Measurements from ENCODE around the gene DOCK2. TPM values are rescaled to one million over a fixed set of nuclear protein-coding genes. Genes with fewer than 3 reads are reported as not detected.

Gene DOCK2
- total and polyA plus RNA-seq, 2 donors: 4.1 to 19.1 TPM

DNA sequence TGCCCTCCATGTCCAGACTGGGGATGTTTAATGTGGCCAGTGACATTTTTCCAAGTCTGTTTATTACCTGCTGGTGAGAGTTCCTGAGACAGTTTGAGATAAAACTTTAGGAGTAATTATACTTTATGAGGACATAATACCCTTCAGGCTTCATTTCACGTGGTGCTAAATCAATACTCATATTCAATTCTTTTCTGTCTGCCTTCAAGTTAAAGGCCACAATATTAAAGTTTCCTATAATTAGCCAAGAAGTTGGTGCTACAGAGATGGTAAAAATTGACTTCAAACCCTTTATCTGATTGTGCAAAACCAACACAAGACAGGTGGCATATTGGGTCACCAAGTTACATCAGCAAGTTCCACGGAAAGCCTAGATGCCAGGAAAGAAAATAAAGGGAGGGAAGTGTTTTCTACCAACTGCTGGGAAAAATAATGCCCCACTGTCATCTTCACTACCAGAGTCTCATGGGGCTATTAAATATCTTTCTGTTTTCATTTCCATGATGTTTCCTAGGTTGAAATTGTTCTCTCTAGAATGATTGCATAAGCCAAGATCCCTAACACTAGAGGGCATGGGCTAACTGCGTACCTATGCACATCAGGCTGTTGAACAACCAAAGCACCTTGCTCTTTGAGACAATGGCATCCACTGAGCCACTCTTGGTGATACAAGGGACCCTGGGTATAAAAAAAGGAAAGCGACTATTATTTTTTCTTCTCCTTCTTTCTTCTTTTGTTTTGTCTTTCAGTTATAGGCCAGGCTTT, 274.6 kb downstream of the DOCK2 start:
- DNase-seq (ENCODE audit: extremely low spot score): no peak
- H3K4me3 ChIP-seq (ENCODE audit: low read depth, low read length): no peak overlapping the region
- no peak overlapping the region for H3K27ac ChIP-seq (ENCODE audit: low read depth)
- no peaks in the 10 kb centered on the region for H3K4me1 ChIP-seq (ENCODE audit: insufficient read depth)
- 76% methylated on average over 4 of the region's 4 CpGs for WGBS
- H3K36me3 ChIP-seq (ENCODE audit: insufficient read depth): no peaks in the 10 kb centered on the region

GRCh38 chr5:169913479-169913878, 276.4 kb downstream of the DOCK2 start:
- Histone ChIP-seq H3K4me3 (ENCODE audit: low read depth, low read length) (no peak overlapping the region), H3K27ac (ENCODE audit: low read depth) (no peak overlapping the region), H3K4me1 (ENCODE audit: insufficient read depth) (no peaks in the 10 kb centered on the region), H3K36me3 (ENCODE audit: insufficient read depth) (no peaks in the 10 kb centered on the region)
- WGBS: 86% methylated on average over 2 of the region's 2 CpGs
- DNase-seq (ENCODE audit: extremely low spot score): no peak

DNA sequence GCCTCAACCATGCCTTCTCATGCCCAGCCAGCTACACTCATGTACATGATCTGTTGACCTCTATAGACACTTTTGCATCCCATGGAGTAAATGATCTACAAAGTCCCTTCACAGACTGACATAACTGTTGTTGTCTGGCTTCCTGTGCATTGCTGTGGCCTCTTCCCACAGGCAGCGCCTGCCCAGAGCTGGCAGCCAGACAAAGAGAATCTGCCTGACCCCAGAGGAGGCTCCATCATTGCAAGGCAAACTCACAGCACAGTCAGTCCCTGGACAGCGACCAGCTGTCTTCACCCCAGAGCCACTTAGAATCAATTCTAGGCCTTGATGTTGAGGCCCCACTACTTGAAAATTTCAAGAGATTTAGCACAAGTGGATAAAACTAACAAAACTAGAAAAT, 277.7 kb downstream of the DOCK2 start:
- Histone ChIP-seq H3K27ac (ENCODE audit: low read depth) (no peak overlapping the region), H3K4me3 (ENCODE audit: low read depth, low read length) (no peak overlapping the region), H3K36me3 (ENCODE audit: insufficient read depth) (no peaks in the 10 kb centered on the region), H3K4me1 (ENCODE audit: insufficient read depth) (no peaks in the 10 kb centered on the region)
- no peak for DNase-seq (ENCODE audit: extremely low spot score)
- WGBS: 29% methylated on average over 2 of the region's 2 CpGs

DNA sequence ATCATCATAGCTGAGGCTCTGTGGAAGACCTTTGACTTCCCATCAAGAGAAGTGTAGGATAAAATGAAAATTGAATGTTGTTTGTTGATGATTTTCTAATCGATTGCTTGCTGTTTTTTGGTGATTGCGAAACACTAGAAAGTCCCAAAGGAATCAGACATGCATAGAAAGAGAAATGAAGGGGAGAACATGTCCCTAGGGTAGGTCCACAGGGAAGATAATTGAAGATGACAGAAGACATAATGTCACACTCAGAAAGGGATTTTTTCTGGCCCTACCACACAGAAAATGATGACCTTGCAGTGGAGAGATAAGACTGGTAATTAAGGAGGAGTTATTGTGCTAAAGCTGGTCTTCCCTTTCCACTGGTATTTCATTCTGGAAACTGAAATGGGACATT, 280.4 kb downstream of the DOCK2 start:
- no peak for DNase-seq (ENCODE audit: extremely low spot score)
- no peaks in the 10 kb centered on the region for H3K4me1 ChIP-seq (ENCODE audit: insufficient read depth)
- no peak overlapping the region for H3K27ac ChIP-seq (ENCODE audit: low read depth)
- H3K36me3 ChIP-seq (ENCODE audit: insufficient read depth): no peaks in the 10 kb centered on the region
- H3K4me3 ChIP-seq (ENCODE audit: low read depth, low read length): no peak overlapping the region
- WGBS: 89% methylated on average over 2 of the region's 2 CpGs

GRCh38 chr5:169918228-169918627, 281.2 kb downstream of the DOCK2 start:
- no peaks in the 10 kb centered on the region for H3K36me3 ChIP-seq (ENCODE audit: insufficient read depth)
- H3K27ac ChIP-seq (ENCODE audit: low read depth): no peak overlapping the region
- DNase-seq (ENCODE audit: extremely low spot score): no peak
- H3K4me3 ChIP-seq (ENCODE audit: low read depth, low read length): no peak overlapping the region
- no peaks in the 10 kb centered on the region for H3K4me1 ChIP-seq (ENCODE audit: insufficient read depth)
- WGBS: 46% methylated on average over 2 of the region's 2 CpGs

DNA sequence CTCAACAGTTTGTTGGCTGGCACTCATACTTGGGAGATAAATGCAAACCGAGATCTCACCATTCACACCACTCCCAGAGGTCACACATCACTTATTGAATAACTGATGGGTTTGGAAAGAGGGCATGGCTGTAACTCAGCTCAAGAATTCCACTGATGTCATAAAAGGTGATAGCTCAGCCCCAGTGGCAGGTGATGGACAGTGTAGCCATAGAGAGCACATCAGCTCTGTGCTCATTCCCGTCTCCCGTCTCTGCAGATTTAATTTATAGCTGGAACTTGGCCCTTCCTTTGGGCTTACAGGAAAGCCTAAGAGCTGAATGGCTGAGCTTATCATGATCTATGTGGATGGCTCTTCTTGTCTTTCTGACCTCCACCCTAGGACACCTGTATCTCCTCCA, 283.4 kb downstream of the DOCK2 start:
- no peak for DNase-seq (ENCODE audit: extremely low spot score)
- no peaks in the 10 kb centered on the region for H3K36me3 ChIP-seq (ENCODE audit: insufficient read depth)
- no peak overlapping the region for H3K4me3 ChIP-seq (ENCODE audit: low read depth, low read length)
- no peaks in the 10 kb centered on the region for H3K4me1 ChIP-seq (ENCODE audit: insufficient read depth)
- 63% methylated on average over 3 of the region's 3 CpGs for WGBS
- no peak overlapping the region for H3K27ac ChIP-seq (ENCODE audit: low read depth)

- Histone ChIP-seq H3K4me1 (ENCODE audit: insufficient read depth) (no peaks in the 10 kb centered on the region), H3K27ac (ENCODE audit: low read depth) (no peak overlapping the region), H3K4me3 (ENCODE audit: low read depth, low read length) (no peak overlapping the region), H3K36me3 (ENCODE audit: insufficient read depth) (no peaks in the 10 kb centered on the region)
- DNase-seq (ENCODE audit: extremely low spot score): no peak
- WGBS: 41% methylated on average over 3 of the region's 3 CpGs
Observed at GRCh38 chr5:169921384-169921783, 284.3 kb downstream of the DOCK2 start.

GRCh38 chr5:169921949-169922348, 284.9 kb downstream of the DOCK2 start:
- DNase-seq (ENCODE audit: extremely low spot score): no peak
- 41% methylated on average over 1 of the region's 1 CpG for WGBS
- Histone ChIP-seq H3K36me3 (ENCODE audit: insufficient read depth) (no peaks in the 10 kb centered on the region), H3K4me3 (ENCODE audit: low read depth, low read length) (no peak overlapping the region), H3K27ac (ENCODE audit: low read depth) (no peak overlapping the region), H3K4me1 (ENCODE audit: insufficient read depth) (no peaks in the 10 kb centered on the region)

DNA sequence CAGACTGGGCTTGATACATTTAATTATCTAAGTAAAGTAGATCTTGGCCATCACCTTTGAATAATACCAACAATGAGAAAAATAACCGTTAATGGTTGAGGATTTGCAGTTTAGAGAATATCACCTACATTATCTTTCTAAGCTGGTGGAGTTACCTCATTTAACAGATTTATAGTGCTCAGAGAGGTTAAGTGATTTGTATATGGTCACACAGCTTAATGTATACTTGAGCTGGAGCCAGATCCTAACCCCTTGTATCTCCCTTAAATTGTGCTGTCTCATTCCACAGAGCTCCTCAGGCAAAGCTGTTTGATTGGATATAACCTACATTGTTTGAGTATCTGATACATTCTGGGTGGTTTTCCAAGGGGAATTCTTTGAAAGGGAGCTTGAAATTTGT, 285.4 kb downstream of the DOCK2 start:
- WGBS: 87% methylated on average over 1 of the region's 1 CpG
- Histone ChIP-seq H3K27ac (ENCODE audit: low read depth) (no peak overlapping the region), H3K4me3 (ENCODE audit: low read depth, low read length) (no peak overlapping the region), H3K4me1 (ENCODE audit: insufficient read depth) (no peaks in the 10 kb centered on the region), H3K36me3 (ENCODE audit: insufficient read depth) (no peaks in the 10 kb centered on the region)
- no peak for DNase-seq (ENCODE audit: extremely low spot score)

DNA sequence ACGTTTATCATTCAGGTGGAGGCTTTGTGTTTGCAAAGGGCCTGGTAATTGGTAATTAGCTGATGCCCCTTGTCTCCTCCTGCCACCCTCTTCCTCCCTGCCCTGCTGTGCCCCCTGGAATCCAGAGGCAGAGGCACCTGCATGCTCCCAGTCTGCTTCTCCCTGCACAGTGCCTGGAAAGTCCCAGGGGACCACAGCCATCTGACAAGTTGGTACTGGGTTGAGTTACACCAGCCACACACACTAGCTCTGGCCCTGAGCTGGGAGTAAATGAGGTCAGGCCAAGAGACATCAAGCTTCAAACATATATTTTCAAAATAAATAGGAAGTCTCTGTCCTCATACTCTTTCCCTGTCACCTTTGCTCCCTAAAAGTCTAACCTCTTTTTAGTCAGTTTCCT, 286.9 kb downstream of the DOCK2 start:
- no peak for DNase-seq (ENCODE audit: extremely low spot score)
- no peak overlapping the region for H3K27ac ChIP-seq (ENCODE audit: low read depth)
- no peaks in the 10 kb centered on the region for H3K36me3 ChIP-seq (ENCODE audit: insufficient read depth)
- H3K4me3 ChIP-seq (ENCODE audit: low read depth, low read length): no peak overlapping the region
- WGBS: 63% methylated on average over 1 of the region's 1 CpG
- no peaks in the 10 kb centered on the region for H3K4me1 ChIP-seq (ENCODE audit: insufficient read depth)

- Histone ChIP-seq H3K4me3 (ENCODE audit: low read depth, low read length) (no peak overlapping the region), H3K27ac (ENCODE audit: low read depth) (no peak overlapping the region), H3K4me1 (ENCODE audit: insufficient read depth) (no peaks in the 10 kb centered on the region), H3K36me3 (ENCODE audit: insufficient read depth) (no peaks in the 10 kb centered on the region)
- WGBS: 20% methylated on average over 1 of the region's 1 CpG
- no peak for DNase-seq (ENCODE audit: extremely low spot score)
Observed at GRCh38 chr5:169933127-169933526, 296.1 kb downstream of the DOCK2 start.

GRCh38 chr5:169933616-169934015, 296.5 kb downstream of the DOCK2 start:
- no peak for DNase-seq (ENCODE audit: extremely low spot score)
- no peak overlapping the region for H3K4me3 ChIP-seq (ENCODE audit: low read depth, low read length)
- WGBS: 57% methylated on average over 7 of the region's 7 CpGs
- H3K36me3 ChIP-seq (ENCODE audit: insufficient read depth): no peaks in the 10 kb centered on the region
- no peak overlapping the region for H3K27ac ChIP-seq (ENCODE audit: low read depth)
- no peaks in the 10 kb centered on the region for H3K4me1 ChIP-seq (ENCODE audit: insufficient read depth)

DNA sequence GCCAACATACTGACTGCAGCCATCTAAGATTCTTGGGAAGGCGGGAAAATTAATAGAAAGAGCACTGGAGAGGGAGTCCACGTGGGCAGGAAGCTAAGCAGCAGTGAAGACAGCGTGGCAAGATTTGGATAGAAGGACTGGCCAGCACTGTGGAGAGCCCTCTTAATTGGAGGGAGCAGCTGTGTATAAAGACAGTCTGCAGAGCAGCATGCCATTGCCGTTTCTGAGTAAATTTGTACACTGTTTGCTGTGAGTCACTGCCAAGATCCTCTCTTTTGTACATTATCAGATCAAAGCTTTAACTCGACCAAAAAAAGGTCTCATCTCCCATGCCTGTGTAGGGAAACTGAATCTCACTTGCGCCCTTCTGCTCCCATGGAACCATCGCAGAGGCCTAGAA, 297.9 kb downstream of the DOCK2 start:
- Histone ChIP-seq H3K4me1 (ENCODE audit: insufficient read depth) (no peaks in the 10 kb centered on the region), H3K36me3 (ENCODE audit: insufficient read depth) (no peaks in the 10 kb centered on the region), H3K27ac (ENCODE audit: low read depth) (no peak overlapping the region), H3K4me3 (ENCODE audit: low read depth, low read length) (no peak overlapping the region)
- no peak for DNase-seq (ENCODE audit: extremely low spot score)
- WGBS: 57% methylated on average over 7 of the region's 7 CpGs

DNA sequence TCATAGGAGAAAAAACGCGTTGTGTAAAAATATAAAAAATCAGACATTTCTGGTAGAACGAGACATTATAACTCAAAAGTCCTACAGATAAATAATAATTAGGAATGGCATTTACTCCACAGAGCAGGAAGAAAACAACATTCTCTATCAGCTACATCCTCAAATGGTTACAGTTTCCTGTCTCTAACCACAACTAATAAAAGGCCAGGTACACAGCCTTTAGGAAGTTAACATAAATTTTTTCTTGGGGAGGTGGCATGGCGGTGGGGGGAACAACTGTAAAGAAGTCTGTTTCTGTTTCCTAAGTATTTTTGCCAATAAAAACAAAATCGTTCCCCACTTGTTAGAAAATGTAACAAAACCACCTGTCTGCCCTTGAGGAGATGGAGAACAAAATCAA, 298.7 kb downstream of the DOCK2 start:
- DNase-seq (ENCODE audit: extremely low spot score): no peak
- 72% methylated on average over 5 of the region's 5 CpGs for WGBS
- Histone ChIP-seq H3K36me3 (ENCODE audit: insufficient read depth) (no peaks in the 10 kb centered on the region), H3K4me1 (ENCODE audit: insufficient read depth) (no peaks in the 10 kb centered on the region), H3K4me3 (ENCODE audit: low read depth, low read length) (no peak overlapping the region), H3K27ac (ENCODE audit: low read depth) (no peak overlapping the region)

DNA sequence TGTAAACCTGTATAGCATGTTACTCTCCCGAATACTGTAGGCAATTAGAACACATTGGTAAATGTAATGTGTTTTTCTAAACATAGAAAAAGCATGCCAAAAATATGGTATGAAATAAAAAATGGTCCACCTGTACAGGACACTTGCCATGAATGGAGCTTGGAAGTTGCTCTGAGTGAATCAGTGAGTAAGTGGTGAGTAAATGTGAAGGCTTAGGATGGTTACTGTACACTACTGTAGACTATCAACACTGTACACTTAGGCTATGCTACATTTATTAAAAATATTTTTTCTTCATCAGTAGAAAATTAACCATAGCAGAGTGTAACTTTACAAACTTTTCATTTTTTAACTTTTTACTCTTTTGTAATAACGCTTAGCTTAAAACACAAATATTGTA, 301.4 kb downstream of the DOCK2 start:
- Histone ChIP-seq H3K4me3 (ENCODE audit: low read depth, low read length) (no peak overlapping the region), H3K27ac (ENCODE audit: low read depth) (no peak overlapping the region), H3K36me3 (ENCODE audit: insufficient read depth) (no peaks in the 10 kb centered on the region), H3K4me1 (ENCODE audit: insufficient read depth) (no peaks in the 10 kb centered on the region)
- no peak for DNase-seq (ENCODE audit: extremely low spot score)
- 94% methylated on average over 2 of the region's 2 CpGs for WGBS

Measured in urinary bladder (tissue), 4 donors.